Activated CD4-positive, alpha-beta T cell treated with anti-CD3 and anti-CD28 coated beads, Interleukin-2, Interleukin-6, amounts not matched to agents 100 ng/mL and 50 ng/mL, durations not matched to agents 16 hours and 8 hours (primary cell): ENCODE data around the gene PDCL3.

Experiments used
- DNase-seq: peaks from one replicate; pipeline ENCODE4 v3.0.0-alpha.2; 2020

Gene PDCL3

GRCh38 chr2:100563407-100564247 lies 834 bp downstream of the PDCL3 start:
- DNase-seq, result no peak

- DNase-seq, result peak; percentile 33
Observed at GRCh38 chr2:100568989-100569388, 6.2 kb downstream of the PDCL3 start.

GRCh38 chr2:100571668-100572067 lies 8.9 kb downstream of the PDCL3 start:
- no peak for DNase-seq

GRCh38 chr2:100577777-100578176 lies 15.0 kb downstream of the PDCL3 start:
- no peak for DNase-seq

- DNase-seq, result peak; percentile 57
Observed at GRCh38 chr2:100580367-100581276, 17.8 kb downstream of the PDCL3 start.

- DNase-seq, result no peak
Observed at GRCh38 chr2:100581277-100581612, 18.5 kb downstream of the PDCL3 start.

- no peak for DNase-seq
Observed at GRCh38 chr2:100584816-100585215, 22.0 kb downstream of the PDCL3 start.

GRCh38 chr2:100588071-100588786 lies 25.4 kb downstream of the PDCL3 start:
- peak; percentile 70 for DNase-seq

GRCh38 chr2:100589527-100589926 lies 26.7 kb downstream of the PDCL3 start:
- no peak for DNase-seq

- no peak for DNase-seq
Observed at GRCh38 chr2:100592226-100592625, 29.4 kb downstream of the PDCL3 start.

GRCh38 chr2:100596465-100596864 lies 33.7 kb downstream of the PDCL3 start:
- DNase-seq, result no peak

GRCh38 chr2:100599566-100599965 lies 36.8 kb downstream of the PDCL3 start:
- DNase-seq, result no peak

GRCh38 chr2:100601661-100602060 lies 38.9 kb downstream of the PDCL3 start:
- DNase-seq, result no peak

- DNase-seq, result no peak
Observed at GRCh38 chr2:100603414-100603813, 40.6 kb downstream of the PDCL3 start.

GRCh38 chr2:100603948-100604633 lies 41.3 kb downstream of the PDCL3 start:
- no peak for DNase-seq

- no peak for DNase-seq
Observed at GRCh38 chr2:100606332-100606725, 43.5 kb downstream of the PDCL3 start.

GRCh38 chr2:100606726-100607343 lies 44.0 kb downstream of the PDCL3 start:
- peak; percentile 56 for DNase-seq

GRCh38 chr2:100610381-100610831 lies 47.6 kb downstream of the PDCL3 start:
- DNase-seq, result peak; percentile 76

GRCh38 chr2:100611079-100612029 lies 48.6 kb downstream of the PDCL3 start:
- no peak for DNase-seq

GRCh38 chr2:100612388-100613000 lies 49.7 kb downstream of the PDCL3 start:
- DNase-seq, result no peak
